Measurements from ENCODE around the gene PCSK6.
"Not testable (repeated sequence)": the region's sequence is repeated elsewhere in the genome, so short reads cannot be mapped to it uniquely, and the experiment has no call there.

PCSK6 gene

GRCh38 chr15:101456057-101456739, 33.3 kb downstream of the PCSK6 start:
- no peak for TF ChIP-seq CTCF (IDR thresholded peaks at IDR 0.05; ENCODE audit: low read depth, low read length, missing control alignments)
- Histone ChIP-seq H3K36me3 (replicated peaks) (no peaks in the 10 kb centered on the region), H3K4me3 (ENCODE audit: low read depth, low read length) (no peak overlapping the region), H3K27me3 (replicated peaks) (no peaks in the 10 kb centered on the region), H3K27ac (no peak overlapping the region)
- DNase-seq, result no peak
- in situ Hi-C loops (cut with HindIII; ENCODE audit: low pct_ligation_motif_present, low sequenced_read_pairs), result no loop called here

- DNase-seq, result no peak
- H3K27ac ChIP-seq, result no peak overlapping the region
- in situ Hi-C loops (cut with HindIII; ENCODE audit: low pct_ligation_motif_present, low sequenced_read_pairs), result no loop called here
- H3K27me3 ChIP-seq (replicated peaks), result no peaks in the 10 kb centered on the region
- no peak for TF ChIP-seq CTCF (IDR thresholded peaks at IDR 0.05; ENCODE audit: low read depth, low read length, missing control alignments)
- no peak overlapping the region for H3K4me3 ChIP-seq (ENCODE audit: low read depth, low read length)
- no peaks in the 10 kb centered on the region for H3K36me3 ChIP-seq (replicated peaks)
Observed at GRCh38 chr15:101455291-101456025, 34.0 kb downstream of the PCSK6 start.

GRCh38 chr15:101454781-101455180, 34.7 kb downstream of the PCSK6 start:
- H3K27me3 ChIP-seq (replicated peaks); H3K4me3 ChIP-seq (ENCODE audit: low read depth, low read length); H3K27ac ChIP-seq; in situ Hi-C loops (cut with HindIII; ENCODE audit: low pct_ligation_motif_present, low sequenced_read_pairs); H3K36me3 ChIP-seq (replicated peaks); DNase-seq: not testable (repeated sequence)

- Histone ChIP-seq H3K4me3 (ENCODE audit: low read depth, low read length) (no peak overlapping the region), H3K27me3 (replicated peaks) (no peaks in the 10 kb centered on the region), H3K27ac (no peak overlapping the region), H3K36me3 (replicated peaks) (no peaks in the 10 kb centered on the region)
- in situ Hi-C loops (cut with HindIII; ENCODE audit: low pct_ligation_motif_present, low sequenced_read_pairs), result no loop called here
- TF ChIP-seq CTCF (IDR thresholded peaks at IDR 0.05; ENCODE audit: low read depth, low read length, missing control alignments), result no peak
- DNase-seq, result no peak
Observed at GRCh38 chr15:101454365-101454764, 35.1 kb downstream of the PCSK6 start.

- in situ Hi-C loops (cut with HindIII; ENCODE audit: low pct_ligation_motif_present, low sequenced_read_pairs), result no loop called here
- no peak for TF ChIP-seq CTCF (IDR thresholded peaks at IDR 0.05; ENCODE audit: low read depth, low read length, missing control alignments)
- Histone ChIP-seq H3K4me3 (ENCODE audit: low read depth, low read length) (no peak overlapping the region), H3K27ac (no peak overlapping the region), H3K36me3 (replicated peaks) (no peaks in the 10 kb centered on the region), H3K27me3 (replicated peaks) (no peaks in the 10 kb centered on the region)
- no peak for DNase-seq
Observed at GRCh38 chr15:101453123-101454120, 36.1 kb downstream of the PCSK6 start.

- TF ChIP-seq CTCF (IDR thresholded peaks at IDR 0.05; ENCODE audit: low read depth, low read length, missing control alignments), result no peak
- no peak overlapping the region for H3K27ac ChIP-seq
- in situ Hi-C loops (cut with HindIII; ENCODE audit: low pct_ligation_motif_present, low sequenced_read_pairs), result no loop called here
Observed at GRCh38 chr15:101452572-101452971, 36.9 kb downstream of the PCSK6 start.

More at GRCh38 chr15:101452572-101452971, 36.9 kb downstream of the PCSK6 start:
- no peak overlapping the region for H3K4me3 ChIP-seq (ENCODE audit: low read depth, low read length)
- no peak for DNase-seq
- H3K27me3 ChIP-seq (replicated peaks), result no peaks in the 10 kb centered on the region
- no peaks in the 10 kb centered on the region for H3K36me3 ChIP-seq (replicated peaks)

Measured in brain microvascular endothelial cell (primary cell).